H1 (cell line): ENCODE data around the gene VEZT. TPM values are rescaled to one million over a fixed set of nuclear protein-coding genes. Genes with fewer than 3 reads are reported as not detected.

Experiments used
- CTCF ChIA-PET: fragments of 300-600 bp; sonication (Branson Sonifier 250); formaldehyde crosslinking; loops from one replicate; lab custom pipeline; 2021; ENCODE audit not compliant: partially characterized antibody; lab: Charles Lee
- POLR2A ChIA-PET: fragments of 300-600 bp; sonication (Branson Sonifier 250); formaldehyde crosslinking; loops from one replicate; lab custom pipeline; 2021; ENCODE audit warnings: inconsistent platforms; ENCODE audit not compliant: partially characterized antibody; lab: Charles Lee
- DNase-seq, 2 experiments: peaks; one replicate each; pipeline versions ENCODE4 v3.0.0 to v3.0.0-alpha.2; 2010 to 2022; ENCODE audit warnings: low spot score in 2 of 2, low read depth in 1 of 2, mixed read lengths in 1 of 2
- FAIRE-seq: peaks from 2 replicates; lab custom pipeline; 2011; peaks lifted over from hg19 to GRCh38; lab: Jason Lieb, UNC
- H2AFZ ChIP-seq: 2 replicates; pipeline ENCODE4 v1.8.1; 2012; ENCODE audit warnings: low read length, inconsistent platforms
- H2AK5ac ChIP-seq: 2 replicates; pipeline ENCODE4 v1.6.1; 2013; ENCODE audit warnings: low read depth, low read length
- H2BK120ac ChIP-seq: replicated peaks from 2 replicates; pipeline ENCODE3; 2013; ENCODE audit warnings: low read depth, low read length, inconsistent platforms
- H2BK12ac ChIP-seq: 2 replicates; pipeline ENCODE4 v1.6.1; 2013; ENCODE audit warnings: low read depth, low read length
- H2BK15ac ChIP-seq: 2 replicates; pipeline ENCODE4 v1.6.1; 2013; ENCODE audit warnings: low read length
- H2BK20ac ChIP-seq: 2 replicates; pipeline ENCODE4 v1.6.1; 2013; ENCODE audit warnings: low read length
- H2BK5ac ChIP-seq: 2 replicates; pipeline ENCODE4 v1.6.1; 2013; ENCODE audit warnings: low read depth, low read length
- H3K14ac ChIP-seq: 2 replicates; pipeline ENCODE4 v1.6.1; 2013; ENCODE audit warnings: inconsistent platforms; ENCODE audit not compliant: insufficient read length
- H3K18ac ChIP-seq: 2 replicates; pipeline ENCODE4 v1.6.1; 2013; ENCODE audit warnings: low read length; ENCODE audit errors: extremely low read depth
- H3K23ac ChIP-seq: 2 replicates; pipeline ENCODE4 v1.6.1; 2013; ENCODE audit warnings: inconsistent platforms; ENCODE audit not compliant: insufficient read length
- H3K23me2 ChIP-seq: 2 replicates; pipeline ENCODE4 v1.6.1; 2013; ENCODE audit warnings: low read depth, low read length
- H3K27ac ChIP-seq: 2 replicates; pipeline ENCODE4 v1.6.1; 2011; ENCODE audit warnings: low read depth, low read length, inconsistent platforms
- H3K27me3 ChIP-seq, 4 experiments: replicated peaks in 1 of 4; 1 replicate in 1 of 4; 2 replicates in 3 of 4; pipeline versions ENCODE4 v1.6.1 to v1.8.1; 2011 to 2013; ENCODE audit warnings: low read length in 3 of 4, mild to moderate bottlenecking in 3 of 4, inconsistent platforms in 2 of 4, mixed read lengths in 2 of 4, moderate library complexity in 1 of 4; ENCODE audit not compliant: control insufficient read depth in 3 of 4, insufficient read depth in 3 of 4; ENCODE audit errors: extremely low read depth in 1 of 4
- H3K36me3 ChIP-seq, 4 experiments: 2 replicates each; pipeline versions ENCODE4 v1.6.1 to v1.8.1; 2011 to 2013; ENCODE audit warnings: mild to moderate bottlenecking in 4 of 4, low read length in 3 of 4, moderate library complexity in 2 of 4, control low read depth in 1 of 4, inconsistent platforms in 1 of 4; ENCODE audit not compliant: insufficient read depth in 4 of 4, control insufficient read depth in 2 of 4
- H3K4ac ChIP-seq: replicated peaks from 2 replicates; pipeline ENCODE3; 2013; ENCODE audit warnings: low read length, low read depth, mixed read lengths, inconsistent platforms; ENCODE audit not compliant: insufficient read length
- H3K4me1 ChIP-seq, 4 experiments: replicated peaks in 1 of 4; 1 replicate in 1 of 4; 2 replicates in 3 of 4; pipeline versions ENCODE4 v1.6.1 to v1.8.1; 2011 to 2013; ENCODE audit warnings: low read length in 3 of 4, inconsistent platforms in 2 of 4, mixed read lengths in 1 of 4; ENCODE audit not compliant: insufficient read depth in 4 of 4, control insufficient read depth in 3 of 4
- H3K4me2 ChIP-seq, 2 experiments: 2 replicates each; pipeline versions ENCODE4 v1.6.1 to v1.8.1; 2011 to 2013; ENCODE audit warnings: low read depth in 2 of 2, low read length in 2 of 2, control low read depth in 1 of 2, inconsistent platforms in 1 of 2, mild to moderate bottlenecking in 1 of 2; ENCODE audit not compliant: insufficient read depth in 1 of 2
- H3K4me3 ChIP-seq, 4 experiments: fragments of 200-600, 300-600 bp in 1 of 4; sonication (generic), shearing (Covaris generic), sonication (Bioruptor Twin) in 1 of 4; 2 replicates each; pipeline versions ENCODE4 v1.5.1 to v1.8.1; 2011 to 2016; ENCODE audit warnings: low read length in 4 of 4, low read depth in 3 of 4, control low read depth in 2 of 4, inconsistent platforms in 2 of 4, mild to moderate bottlenecking in 2 of 4, mixed read lengths in 1 of 4, moderate library complexity in 1 of 4; ENCODE audit not compliant: insufficient read depth in 2 of 4; ENCODE audit errors: extremely low read depth in 1 of 4
- H3K56ac ChIP-seq: replicated peaks from 2 replicates; pipeline ENCODE3; 2013; ENCODE audit warnings: low read depth, mild to moderate bottlenecking, mixed read lengths, low read length, inconsistent platforms; ENCODE audit not compliant: insufficient read length
- H3K79me1 ChIP-seq: 2 replicates; pipeline ENCODE4 v1.6.1; 2013; ENCODE audit warnings: low read depth, low read length, control low read depth
- H3K79me2 ChIP-seq, 2 experiments: 2 replicates each; pipeline versions ENCODE4 v1.6.1 to v1.8.1; 2012 to 2013; ENCODE audit warnings: low read length in 2 of 2, mild to moderate bottlenecking in 2 of 2, inconsistent platforms in 1 of 2; ENCODE audit not compliant: insufficient read depth in 2 of 2, control insufficient read depth in 1 of 2
- H3K9ac ChIP-seq, 4 experiments: replicated peaks in 1 of 4; 1 replicate in 1 of 4; 2 replicates in 3 of 4; pipeline versions ENCODE4 v1.6.1 to v1.8.1; 2011 to 2013; ENCODE audit warnings: low read depth in 3 of 4, low read length in 3 of 4, control low read depth in 2 of 4, mild to moderate bottlenecking in 2 of 4, moderate library complexity in 2 of 4, inconsistent platforms in 1 of 4; ENCODE audit errors: extremely low read depth in 1 of 4
- H3K9me3 ChIP-seq, 2 experiments: 2 replicates each; pipeline versions ENCODE4 v1.6.1 to v1.8.1; 2012 to 2013; ENCODE audit warnings: mild to moderate bottlenecking in 2 of 2, moderate library complexity in 2 of 2, control low read depth in 1 of 2, inconsistent platforms in 1 of 2, low read depth in 1 of 2, low read length in 1 of 2, mixed read lengths in 1 of 2; ENCODE audit not compliant: insufficient read depth in 2 of 2
- H4K20me1 ChIP-seq, 2 experiments: replicated peaks in 1 of 2; 2 replicates each; pipeline versions ENCODE3 to v1.8.1; 2011 to 2013; ENCODE audit warnings: inconsistent platforms in 2 of 2, low read length in 2 of 2, mild to moderate bottlenecking in 1 of 2; ENCODE audit not compliant: insufficient read depth in 2 of 2, control insufficient read depth in 1 of 2
- H4K5ac ChIP-seq: 2 replicates; pipeline ENCODE4 v1.6.1; 2013; ENCODE audit warnings: low read length, low read depth, mixed read lengths, inconsistent platforms; ENCODE audit not compliant: insufficient read length
- H4K8ac ChIP-seq: 2 replicates; pipeline ENCODE4 v1.8.0; 2013; ENCODE audit warnings: mild to moderate bottlenecking, moderate library complexity, low read length, inconsistent platforms; ENCODE audit not compliant: insufficient read depth; ENCODE audit errors: extremely low read depth
- H4K91ac ChIP-seq: replicated peaks from 2 replicates; pipeline ENCODE3; 2013; ENCODE audit warnings: low read length, mixed read lengths, inconsistent platforms; ENCODE audit not compliant: insufficient read length
- BACH1 ChIP-seq: IDR thresholded peaks from 2 replicates; pipeline ENCODE4 v1.6.1; 2012; ENCODE audit warnings: low read length, improper control_type of control experiment
- BCL11A ChIP-seq, 2 experiments: IDR thresholded peaks; one replicate each; pipeline ENCODE4 v1.6.1; 2011; ENCODE audit warnings: low read depth in 2 of 2, low read length in 2 of 2, mild to moderate bottlenecking in 2 of 2
- JUN ChIP-seq: IDR thresholded peaks from 2 replicates; pipeline ENCODE4 v1.6.1; 2011; ENCODE audit warnings: low read depth, mild to moderate bottlenecking, improper control_type of control experiment, low read length
- NANOG ChIP-seq: IDR thresholded peaks from 2 replicates; pipeline ENCODE4 v1.6.1; 2011; ENCODE audit warnings: low read length, low read depth, mild to moderate bottlenecking, inconsistent platforms; ENCODE audit not compliant: insufficient read depth, poor library complexity, severe bottlenecking
- PHF8 ChIP-seq: fragments of 200-600 bp; sonication (generic); conservative IDR thresholded peaks from 2 replicates; pipeline ENCODE4 v1.7.1; 2012; ENCODE audit warnings: low read depth, mild to moderate bottlenecking, inconsistent platforms, low read length, moderate library complexity
- POLR2A ChIP-seq, 2 experiments: IDR thresholded peaks; 1 replicate in 1 of 2; 2 replicates in 1 of 2; pipeline ENCODE4 v1.6.1; 2011; ENCODE audit warnings: low read depth in 2 of 2, low read length in 2 of 2, mild to moderate bottlenecking in 2 of 2; ENCODE audit errors: control extremely low read depth in 1 of 2
- RAD21 ChIP-seq, 2 experiments: IDR thresholded peaks in 1 of 2; conservative IDR thresholded peaks in 1 of 2; 2 replicates each; pipeline ENCODE4 v1.6.1; 2011; ENCODE audit warnings: low read depth in 2 of 2, low read length in 2 of 2, improper control_type of control experiment in 1 of 2, inconsistent platforms in 1 of 2, mild to moderate bottlenecking in 1 of 2, moderate library complexity in 1 of 2
- RNF2 ChIP-seq: fragments of 200-900, 300-1000 bp; sonication (generic); IDR thresholded peaks from 2 replicates; pipeline ENCODE4 v1.7.1; 2016; ENCODE audit warnings: borderline replicate concordance, low read depth, mild to moderate bottlenecking, antibody characterized with exemption, low read length; ENCODE audit not compliant: poor library complexity, severe bottlenecking; ENCODE audit errors: missing control alignments
- SP1 ChIP-seq: IDR thresholded peaks from 2 replicates; pipeline ENCODE4 v1.6.1; 2011; ENCODE audit warnings: low read depth, low read length
- TAF7 ChIP-seq: optimal IDR thresholded peaks from 2 replicates; pipeline ENCODE3; 2011; ENCODE audit warnings: low read depth, mild to moderate bottlenecking, inconsistent platforms, low read length, moderate library complexity, borderline replicate concordance
- TBP ChIP-seq: IDR thresholded peaks from 2 replicates; pipeline ENCODE4 v1.6.1; 2011; ENCODE audit warnings: low read depth, low read length, improper control_type of control experiment
- TCF12 ChIP-seq: IDR thresholded peaks from 2 replicates; pipeline ENCODE4 v1.6.1; 2011; ENCODE audit warnings: low read depth, mild to moderate bottlenecking, low read length
- WGBS, 2 experiments: shearing (Covaris generic) in 1 of 2; methylation state at CpG; one replicate each; pipeline versions ENCODE4 v1.1.6 to v1.1.7; 2013 to 2015; ENCODE audit warnings: low lambda C conversion rate in 2 of 2, mixed read lengths in 2 of 2, inconsistent platforms in 1 of 2, low coverage in 1 of 2, missing lambda C conversion rate in 1 of 2; ENCODE audit not compliant: insufficient replicate concordance in 2 of 2, insufficient coverage in 1 of 2, insufficient read length in 1 of 2; ENCODE audit errors: extremely low coverage in 1 of 2, missing lambda C conversion rate in 1 of 2; 5-methylcytosine and 5-hydroxymethylcytosine counted together
- polyA plus RNA-seq, 7 experiments: library from polyadenylated mRNA; depleted of rRNA in 3 of 7; stranded (reverse) in 5 of 7; unstranded in 2 of 7; fragments of >200 nt in 5 of 7; fragments of 200-250 nt in 2 of 7; gene quantifications; 1 replicate in 5 of 7; 2 replicates in 1 of 7; 4 replicates in 1 of 7; pipeline versions ENCODE4 v1.2.1 to v1.2.3, GENCODE V29; 2011 to 2013; ENCODE audit warnings: missing spikeins in 2 of 7, mixed read lengths in 2 of 7
- total RNA-seq: library from RNA; stranded (reverse); fragmentation: NEBNext Ultra II Directional; extraction: Animal tissue kit (Norgen Biotek cat#: 25700); gene quantifications from 2 replicates; pipeline ENCODE4 v1.2.1, GENCODE V29; 2021
- TF ChIP-seq, protein P1 (sequence below): IDR thresholded peaks from 2 replicates; pipeline ENCODE4 v1.6.1; 2012; ENCODE audit warnings: inconsistent platforms

The VEZT gene
- total and polyA plus RNA-seq, 2 of the 8 experiments (the other 6 are each of a cell fraction or from before 2014, with no cell fraction given): 44.0 to 56.1 TPM

- Histone ChIP-seq H3K36me3 (no peaks in the 10 kb centered on the region), H2BK5ac (no peak overlapping the region), H3K9me3 (no peaks in the 10 kb centered on the region), H4K20me1 (no peaks in the 10 kb centered on the region), H2BK15ac (no peak overlapping the region), H3K79me2 (peaks cover 0 to 83% of the 10 kb centered on the region in 2 experiments; a peak in 3 of 4 replicates), H3K9ac (peak overlapping the region in 1 of 4 experiments; percentile 43; a peak in 1 of 7 replicates), H2BK120ac (no peak overlapping the region), H3K56ac (no peak overlapping the region), H3K27ac (peak overlapping the region; percentile 21; the same call in 1 of the 2 replicates), H3K23ac (no peak overlapping the region), H4K5ac (no peak overlapping the region), H4K91ac (no peak overlapping the region), H3K23me2 (no peaks in the 10 kb centered on the region), H3K14ac (no peak overlapping the region), H3K79me1 (no peaks in the 10 kb centered on the region), H3K4me3 (peak overlapping the region in 1 of 4 experiments; percentile 8; a peak in 1 of 8 replicates), H3K4ac (no peak overlapping the region), H2AFZ (no peak overlapping the region), H4K8ac (no peak overlapping the region), H2BK20ac (no peak overlapping the region), H2BK12ac (no peak overlapping the region), H3K4me1 (peaks cover 0 to 15% (median 11%) of the 10 kb centered on the region in 4 experiments), H3K4me2 (peak overlapping the region; percentile 34 to 35), H3K27me3 (no peaks in the 10 kb centered on the region), H2AK5ac (no peak overlapping the region), H3K18ac (no peak overlapping the region)
- no peak for FAIRE-seq
- ChIA-PET CTCF (interaction anchor here (0.6 to 1.1 kb wide), 2 partner anchors 11 to 1003 kb away, joined by 3 read pairs; no protein-coding TSS in a partner anchor), POLR2A (interaction anchor here (0.5 to 4.3 kb wide), 2 partner anchors 18 to 341 kb away, joined by 3 to 20 read pairs; partner anchors contain the start of genes FGD6 and VEZT)
- whole genome bisulfite sequencing, 2 experiments: 46% methylated on average over 4 of the region's 4 CpGs; no CpG with 5 or more reads in 1 of the 2 experiments
- DNase-seq: no peak
- no peak for TF ChIP-seq TBP
- TF ChIP-seq TCF12: no peak
- TF ChIP-seq BCL11A (IDR thresholded peaks at IDR 0.05; ENCODE audit: low read depth in 2 of 2, low read length in 2 of 2): no peak
- no peak for TF ChIP-seq POLR2A (IDR thresholded peaks at IDR 0.05; ENCODE audit: control extremely low read depth in 1 of 2, low read depth in 2 of 2, low read length in 2 of 2)
- TF ChIP-seq JUN: no peak
- TF ChIP-seq PHF8: no peak
- no peak for TF ChIP-seq BACH1
- TF ChIP-seq NANOG: no peak
- TF ChIP-seq RAD21 (IDR thresholded peaks at IDR 0.05 in 1 of 2, conservative IDR thresholded peaks at IDR 0.05 in 1 of 2; ENCODE audit: low read depth in 2 of 2, low read length in 2 of 2): no peak
- no peak for TF ChIP-seq RNF2
- TF ChIP-seq SP1: no peak
- TF ChIP-seq, protein P1, sequence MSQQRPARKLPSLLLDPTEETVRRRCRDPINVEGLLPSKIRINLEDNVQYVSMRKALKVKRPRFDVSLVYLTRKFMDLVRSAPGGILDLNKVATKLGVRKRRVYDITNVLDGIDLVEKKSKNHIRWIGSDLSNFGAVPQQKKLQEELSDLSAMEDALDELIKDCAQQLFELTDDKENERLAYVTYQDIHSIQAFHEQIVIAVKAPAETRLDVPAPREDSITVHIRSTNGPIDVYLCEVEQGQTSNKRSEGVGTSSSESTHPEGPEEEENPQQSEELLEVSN: no peak
- no peak for TF ChIP-seq TAF7
These were observed 18.7 kb upstream of the VEZT start for GRCh38 chr12:95198914-95199313.
